COR-L47 (cell line): ENCODE data around the gene OR11L1.

ENCODE experiments used
- DNase-seq: peaks from one replicate; lab custom pipeline; 2025; lab: John Stamatoyannopoulos, UW

OR11L1 gene

DNA sequence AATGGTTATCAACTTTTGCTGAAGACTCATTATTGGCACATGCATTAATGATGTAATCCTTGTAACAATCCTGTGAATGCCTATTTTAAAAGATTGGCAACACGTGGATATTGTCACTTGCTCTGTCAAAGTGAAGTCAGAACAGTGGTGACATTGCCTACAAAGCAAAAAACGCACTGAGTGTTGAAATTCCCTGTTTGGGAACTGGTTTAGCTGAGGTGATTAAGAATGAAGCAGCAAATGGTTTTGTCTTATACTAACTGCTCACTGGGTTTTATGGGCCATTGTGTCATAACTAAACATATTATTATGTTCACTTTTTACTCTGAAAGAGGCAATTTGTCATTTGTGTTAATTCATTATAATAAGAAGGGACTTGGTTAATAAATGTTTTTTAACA lies 29.1 kb downstream of the OR11L1 start:
- no peak for DNase-seq

- DNase-seq = no peak
Measured at GRCh38 chr1:247797518-247797917, 44.2 kb downstream of the OR11L1 start.
